Subcutaneous abdominal adipose tissue (tissue), 5 donors: ENCODE data around the gene ADAMTS1.

Experiments used
- H3K27ac ChIP-seq: one replicate; pipeline ENCODE4 v1.7.0; 2013; ENCODE audit warnings: low read depth, mild to moderate bottlenecking, inconsistent platforms, low read length, moderate library complexity
- H3K27me3 ChIP-seq, 5 donors: one replicate each; pipeline ENCODE4 v1.7.0; 2013; ENCODE audit warnings: low read length in 5 of 5, inconsistent platforms in 1 of 5; ENCODE audit not compliant: control insufficient read depth in 5 of 5, insufficient read depth in 4 of 5
- H3K36me3 ChIP-seq, 5 donors: one replicate each; pipeline ENCODE4 v1.7.0; 2013; ENCODE audit warnings: low read length in 5 of 5; ENCODE audit not compliant: control insufficient read depth in 5 of 5, insufficient read depth in 5 of 5
- H3K4me1 ChIP-seq, 5 donors: one replicate each; pipeline ENCODE4 v1.7.0; 2013; ENCODE audit warnings: low read length in 5 of 5, mild to moderate bottlenecking in 3 of 5, moderate library complexity in 1 of 5; ENCODE audit not compliant: control insufficient read depth in 5 of 5, insufficient read depth in 5 of 5
- H3K4me3 ChIP-seq, 5 donors: one replicate each; pipeline ENCODE4 v1.7.0; 2013; ENCODE audit warnings: low read length in 5 of 5, low read depth in 1 of 5
- H3K9ac ChIP-seq, 5 donors: one replicate each; pipeline ENCODE4 v1.7.0; 2013; ENCODE audit warnings: low read length in 5 of 5, mild to moderate bottlenecking in 4 of 5, moderate library complexity in 3 of 5
- H3K9me3 ChIP-seq, 5 donors: one replicate each; pipeline ENCODE4 v1.7.0; 2013; ENCODE audit warnings: low read length in 5 of 5; ENCODE audit not compliant: control insufficient read depth in 5 of 5
- donor health status: healthy.
- donor health status: healthy.
- donor health status: healthy.
- donor health status: healthy.
- donor health status: healthy.

The ADAMTS1 gene

DNA sequence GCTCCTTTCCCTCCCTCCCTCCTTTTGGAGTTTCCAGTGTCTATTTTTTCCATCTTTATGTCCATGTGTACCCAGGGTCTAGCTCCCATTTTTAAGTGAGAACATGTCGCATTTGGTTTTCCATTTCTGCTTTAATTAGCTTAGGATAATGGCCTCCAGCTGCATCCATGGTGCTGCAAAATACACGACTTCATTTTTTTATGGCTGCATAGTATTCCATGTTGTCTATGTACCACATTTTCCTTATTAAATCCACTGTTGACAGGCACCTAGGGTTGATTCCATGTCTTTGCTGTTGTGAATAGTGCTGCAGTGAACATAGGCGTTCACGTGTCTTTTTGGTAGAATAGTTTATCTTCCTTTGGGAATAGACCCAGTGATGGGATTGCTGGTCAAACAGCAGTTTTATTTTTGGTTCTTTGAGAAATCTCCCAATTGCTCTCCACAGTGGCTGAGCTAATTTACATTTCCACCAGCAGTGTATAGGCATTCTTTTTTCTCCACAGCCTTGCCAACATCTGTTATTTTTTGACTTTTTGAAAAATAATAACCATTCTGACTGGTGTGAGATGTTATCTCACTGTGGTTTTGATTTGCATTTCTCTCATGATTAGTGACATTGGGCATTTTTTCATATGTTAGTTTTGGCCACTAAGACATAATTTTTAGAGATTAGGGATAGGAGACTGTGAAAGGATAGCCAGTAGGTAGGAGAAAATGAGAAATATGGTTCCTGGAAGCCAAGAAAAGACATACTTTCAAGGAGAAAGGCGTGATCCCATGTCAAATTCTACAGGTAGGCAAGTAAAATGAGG is 50.4 kb downstream of the ADAMTS1 start:
- Histone ChIP-seq H3K27me3 (no peaks in the 10 kb centered on the region), H3K4me1 (peaks cover 0 to 2% (median 0%) of the 10 kb centered on the region in 5 donors), H3K27ac (no peak overlapping the region), H3K9ac (no peak overlapping the region), H3K4me3 (no peak overlapping the region), H3K36me3 (no peaks in the 10 kb centered on the region), H3K9me3 (peaks cover 0 to 3% (median 0%) of the 10 kb centered on the region in 5 donors)

DNA sequence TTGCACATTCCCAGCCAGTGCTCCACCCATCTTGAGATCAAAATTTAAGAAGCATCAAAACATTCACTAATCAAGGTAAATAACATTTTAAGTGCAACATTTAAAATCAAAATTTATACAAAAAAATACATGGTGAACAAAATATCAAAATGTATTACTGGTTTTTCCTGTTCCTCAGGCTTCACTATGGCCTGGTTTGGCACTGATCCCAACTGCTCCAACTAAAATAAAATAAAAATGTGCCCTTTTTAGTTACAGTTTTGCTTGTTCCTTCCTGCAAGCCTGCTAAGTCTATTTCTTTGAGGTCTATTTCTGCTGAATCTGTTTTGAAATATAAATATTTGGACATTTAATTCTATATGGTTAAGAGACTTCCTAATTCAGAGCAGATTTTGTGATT is 54.9 kb downstream of the ADAMTS1 start:
- H3K9ac ChIP-seq, result no peak overlapping the region
- no peaks in the 10 kb centered on the region for H3K27me3 ChIP-seq
- no peak overlapping the region for H3K4me3 ChIP-seq
- H3K4me1 ChIP-seq, result peaks cover 0 to 3% (median 0%) of the 10 kb centered on the region in 5 donors
- H3K36me3 ChIP-seq, result no peaks in the 10 kb centered on the region
- peaks cover 0 to 3% (median 0%) of the 10 kb centered on the region in 5 donors for H3K9me3 ChIP-seq
- H3K27ac ChIP-seq, result no peak overlapping the region

DNA sequence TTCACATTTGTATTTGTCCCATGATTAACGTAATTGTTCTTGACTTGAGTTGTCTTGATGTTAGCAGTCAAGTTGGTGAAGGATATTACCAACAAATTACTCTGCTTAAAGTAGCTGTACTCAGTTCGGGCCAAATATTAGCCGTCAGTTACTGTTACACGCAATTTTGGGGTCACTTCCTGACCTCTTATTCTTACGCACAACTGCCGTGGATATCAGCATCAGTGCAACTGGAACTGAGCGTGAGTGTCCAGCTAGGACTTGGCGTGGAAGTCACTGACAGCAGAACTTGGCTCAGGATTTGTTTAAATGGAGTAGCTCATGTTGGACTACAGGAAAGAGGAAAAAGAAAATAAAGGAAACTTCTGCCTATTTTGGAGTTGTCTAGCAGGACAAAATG is 56.4 kb downstream of the ADAMTS1 start:
- no peaks in the 10 kb centered on the region for H3K27me3 ChIP-seq
- no peak overlapping the region for H3K9ac ChIP-seq
- H3K4me3 ChIP-seq, result no peak overlapping the region
- H3K4me1 ChIP-seq, result peaks cover 0 to 3% (median 0%) of the 10 kb centered on the region in 5 donors
- H3K27ac ChIP-seq, result no peak overlapping the region
- no peaks in the 10 kb centered on the region for H3K36me3 ChIP-seq
- H3K9me3 ChIP-seq, result no peaks in the 10 kb centered on the region
